Amniotic epithelial cell (primary cell): ENCODE results near the gene MC4R.
A peak's percentile ranks its signal among the peaks of the same experiment; 100 is the strongest.
"Not testable (repeated sequence)": the region's sequence is repeated elsewhere in the genome, so short reads cannot be mapped to it uniquely, and the experiment has no call there.

ENCODE experiments used
- DNase-seq: peaks from one replicate; pipeline ENCODE4 v3.0.0-alpha.2; 2010; ENCODE audit warnings: low read depth

Gene MC4R

GRCh38 chr18:60372596-60372995 is at the start of gene MC4R:
Gene MC4R (minus strand): TSS chr18:60372775. CDS start chr18:60372349, 426 bp downstream.
- DNase-seq = peak; percentile 25

GRCh38 chr18:60422306-60422705 is 49.7 kb upstream of the MC4R start:
- DNase-seq = not testable (repeated sequence)

DNA sequence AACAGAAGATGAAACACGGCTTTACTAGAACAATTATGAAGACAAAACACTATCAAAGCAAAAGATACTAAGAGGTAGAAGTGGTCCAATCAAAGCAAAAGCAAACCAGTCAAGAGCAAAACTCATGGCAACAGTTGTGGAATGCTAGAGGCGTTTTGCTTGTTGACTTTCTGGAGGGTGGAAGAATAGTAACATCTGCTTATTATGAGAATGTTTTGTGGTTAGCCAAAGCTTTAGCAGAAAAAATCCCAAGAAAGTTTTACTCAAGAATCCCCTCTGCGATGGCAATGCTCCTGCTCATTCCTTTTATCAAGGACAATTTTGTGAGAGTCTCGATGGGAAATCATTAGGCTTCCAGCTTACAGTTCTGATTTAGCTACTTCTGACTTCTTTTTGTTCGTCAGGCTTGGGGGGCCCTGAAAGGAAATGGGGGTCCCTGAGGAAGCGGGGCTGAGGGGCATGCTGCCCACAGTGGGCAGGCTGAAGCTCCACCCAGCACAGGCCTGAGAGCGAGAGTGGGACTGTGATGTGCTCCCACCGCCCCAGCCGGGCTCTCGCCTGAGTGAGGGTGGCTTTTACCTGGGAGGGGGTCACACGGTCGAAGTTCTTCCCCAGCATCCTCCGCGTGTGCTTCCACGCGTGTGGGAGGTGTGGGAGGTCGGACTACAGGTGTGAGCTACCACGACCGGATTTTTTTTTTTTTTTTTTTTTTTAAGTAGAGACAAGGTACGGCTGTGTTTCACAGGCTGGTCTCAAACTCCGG is 49.0 kb upstream of the MC4R start:
- DNase-seq = no peak

- no peak for DNase-seq
These were observed 45.4 kb upstream of the MC4R start for GRCh38 chr18:60417946-60418345.

- DNase-seq = peak; percentile 5
These were observed 41.5 kb upstream of the MC4R start for GRCh38 chr18:60413944-60414547.

DNA sequence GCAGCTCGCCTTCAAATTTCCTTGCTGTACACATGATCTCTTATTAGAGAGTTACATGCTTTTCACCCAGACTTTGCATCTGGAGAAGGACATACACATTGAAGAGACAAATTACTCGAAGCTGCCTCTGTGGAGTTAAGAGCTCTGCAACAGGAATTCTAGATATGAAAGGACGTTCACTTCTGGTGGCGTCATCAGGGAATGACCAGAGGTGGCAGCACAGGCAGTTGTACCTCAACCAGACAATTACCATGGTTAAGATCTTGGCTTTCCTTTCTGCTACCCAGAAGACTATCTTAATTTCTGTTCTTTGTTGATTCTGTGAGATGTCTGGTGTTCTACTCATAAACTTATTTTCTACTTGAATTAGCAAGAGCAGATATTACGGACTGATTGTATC is 39.1 kb upstream of the MC4R start:
- no peak for DNase-seq

DNA sequence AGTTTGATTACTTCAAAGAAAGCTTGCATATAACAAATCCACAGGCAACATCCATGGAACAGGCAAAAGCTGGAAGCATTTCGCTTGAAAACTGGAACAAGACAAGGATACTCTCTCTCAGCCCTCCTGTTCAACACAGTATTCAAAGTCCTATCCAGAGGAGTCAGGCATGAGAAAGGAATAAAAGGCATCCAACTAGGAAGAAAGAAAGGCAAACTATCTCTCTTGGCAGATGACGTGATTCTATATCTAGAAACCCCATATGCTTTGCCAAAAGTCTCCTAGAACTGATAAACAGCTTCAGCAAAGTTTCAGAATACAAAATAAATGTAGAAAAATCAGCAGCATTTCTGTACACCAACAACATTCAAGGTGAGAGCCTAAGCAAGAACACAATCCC is 34.1 kb upstream of the MC4R start:
- no peak for DNase-seq

GRCh38 chr18:60404486-60405085 is 32.0 kb upstream of the MC4R start:
- no peak for DNase-seq

- DNase-seq = no peak
These were observed 28.8 kb upstream of the MC4R start for GRCh38 chr18:60401346-60401745.

DNA sequence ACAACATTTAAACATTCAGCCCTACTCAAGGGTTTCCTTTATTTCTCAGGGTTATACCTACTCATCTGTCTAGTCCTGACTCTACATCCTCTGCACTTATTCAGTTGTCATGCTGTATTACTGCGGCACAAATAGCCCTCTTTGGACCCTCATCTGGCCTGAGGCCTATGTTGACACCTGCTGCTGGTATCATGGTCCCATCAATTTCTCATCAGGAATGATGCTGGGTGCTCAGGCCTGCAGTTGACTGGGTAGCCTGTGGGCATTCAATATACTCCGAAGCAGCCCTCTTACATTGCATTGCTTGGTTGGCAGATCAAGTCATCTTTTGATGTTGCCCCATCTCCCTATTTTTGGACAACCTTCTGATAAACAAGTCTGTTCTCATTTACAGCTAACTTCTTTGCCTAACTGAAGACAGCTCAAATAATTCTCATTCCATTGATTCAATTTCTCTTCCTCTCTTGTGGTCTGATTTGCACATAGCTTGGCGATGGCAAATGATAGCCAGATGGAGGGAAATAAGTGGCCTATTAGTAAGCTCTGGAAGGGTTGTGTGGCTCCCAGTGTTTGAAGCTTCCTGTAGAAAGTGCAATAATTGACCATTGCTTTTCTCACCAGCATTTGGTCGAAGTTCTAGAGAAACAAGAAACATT is 19.1 kb upstream of the MC4R start:
- DNase-seq = no peak

- no peak for DNase-seq
These were observed 16.7 kb upstream of the MC4R start for GRCh38 chr18:60389314-60389713.

DNA sequence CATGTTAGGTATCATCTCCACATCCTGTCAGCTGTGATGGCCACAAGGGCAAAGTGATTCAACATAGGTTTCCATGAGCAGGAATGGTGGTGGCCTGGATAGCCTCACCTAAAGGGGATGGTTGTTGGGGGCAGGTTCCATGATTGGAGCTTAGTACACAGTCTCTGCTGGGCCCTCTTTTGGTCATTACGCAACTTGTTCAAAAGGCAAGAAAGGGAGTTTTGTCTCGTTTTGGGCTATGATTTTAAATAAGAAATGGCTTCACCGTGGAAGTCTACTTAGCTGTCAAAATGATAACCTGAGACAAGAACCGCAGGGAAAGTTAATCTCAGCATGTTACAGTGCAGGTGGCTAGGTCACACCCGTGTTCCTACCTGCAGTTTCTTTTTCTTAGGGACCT is 13.1 kb upstream of the MC4R start:
- DNase-seq = no peak

GRCh38 chr18:60383893-60384292 is 11.3 kb upstream of the MC4R start:
- no peak for DNase-seq

- no peak for DNase-seq
These were observed 5.3 kb upstream of the MC4R start for GRCh38 chr18:60377778-60378469.

- no peak for DNase-seq
These were observed 443 bp downstream of the MC4R start for GRCh38 chr18:60372132-60372531.

- DNase-seq = peak; percentile 12
These were observed 14.1 kb downstream of the MC4R start for GRCh38 chr18:60358516-60358915.

DNA sequence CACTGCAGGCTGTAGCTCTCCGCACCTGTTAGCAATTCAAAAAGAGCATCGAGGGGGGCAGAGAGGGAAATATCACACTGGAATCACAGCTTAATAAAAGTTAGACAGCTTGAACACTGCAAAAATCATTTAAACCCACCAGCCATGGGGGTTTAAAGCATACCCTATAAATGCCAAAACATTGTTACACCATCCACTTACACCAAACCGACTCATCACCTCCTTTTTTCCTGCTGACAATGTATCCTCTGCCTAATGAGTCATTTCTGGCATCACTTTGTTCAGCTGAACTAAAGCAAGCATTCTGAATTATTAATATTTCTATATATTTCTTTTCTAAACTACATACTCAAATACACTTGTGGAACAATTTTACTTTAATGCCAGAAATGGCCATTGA is 21.6 kb downstream of the MC4R start:
- DNase-seq = no peak

DNA sequence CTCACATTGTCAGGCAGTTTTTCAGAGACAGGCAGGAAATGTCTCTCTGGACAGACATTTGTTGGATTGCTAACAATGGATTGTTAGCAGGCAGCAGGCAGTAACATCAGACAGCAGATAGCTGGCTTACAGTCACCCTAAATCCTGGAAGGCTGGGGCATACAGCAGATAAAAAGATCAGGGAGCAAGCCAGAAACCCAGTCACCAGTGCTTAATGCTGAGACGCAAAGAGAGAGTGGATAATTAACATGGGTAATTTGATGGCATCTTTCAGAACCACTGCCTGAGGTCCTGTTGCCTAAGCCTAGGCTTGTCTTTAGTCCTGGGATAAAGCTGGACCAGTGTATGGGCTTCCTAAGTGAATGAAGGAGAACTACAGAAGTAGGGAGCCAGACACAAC is 22.4 kb downstream of the MC4R start:
- no peak for DNase-seq

DNA sequence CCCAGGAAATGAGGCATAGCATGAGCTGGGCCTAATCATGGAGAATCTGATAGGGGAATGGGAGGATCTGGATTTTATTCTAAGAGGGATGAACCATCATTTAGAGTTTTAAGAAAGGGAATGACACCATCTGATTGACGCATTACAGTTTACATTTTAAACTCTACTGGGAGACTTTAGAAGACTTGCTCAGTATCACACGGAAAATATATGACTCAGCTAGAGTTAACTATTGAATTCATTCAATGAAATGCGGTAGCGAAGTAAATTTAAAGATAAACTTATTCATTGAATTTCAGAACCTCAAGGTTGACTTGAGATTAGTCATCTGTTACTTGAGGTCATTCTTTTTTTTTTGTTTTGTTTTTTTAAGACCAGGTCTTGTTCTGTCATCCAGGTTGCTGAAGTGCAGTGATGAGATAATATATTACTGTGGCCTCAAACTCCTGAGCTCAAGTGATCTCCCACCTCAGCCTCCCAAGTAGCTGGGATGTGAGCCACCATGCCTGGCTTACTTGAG is 25.0 kb downstream of the MC4R start:
- no peak for DNase-seq

DNA sequence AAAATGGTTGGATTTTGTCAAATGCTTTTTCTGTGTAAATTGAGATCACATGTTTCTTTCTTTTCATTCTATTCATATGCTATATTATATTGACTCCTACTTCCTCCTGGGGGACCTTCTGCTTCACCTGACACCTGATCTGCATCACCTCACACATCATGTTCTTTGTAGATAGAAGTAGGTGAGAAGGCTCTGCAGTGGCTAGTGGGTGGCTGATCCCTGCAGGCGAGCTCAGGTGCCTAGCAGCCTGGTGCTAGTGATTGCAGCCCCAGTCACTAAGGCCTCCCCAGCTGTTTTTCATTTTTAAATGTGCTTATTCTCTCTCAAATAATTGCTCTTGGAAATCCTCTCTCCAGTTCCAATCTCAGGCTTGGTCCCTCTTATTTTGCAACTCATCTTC is 33.6 kb downstream of the MC4R start:
- no peak for DNase-seq

- DNase-seq = no peak
These were observed 40.7 kb downstream of the MC4R start for GRCh38 chr18:60331890-60332289.

GRCh38 chr18:60329131-60329530 is 43.4 kb downstream of the MC4R start:
- no peak for DNase-seq
